GM10847 (cell line): ENCODE results near the gene TOP2A.

Source experiments
- POLR2A ChIP-seq: IDR thresholded peaks from 2 replicates; pipeline ENCODE4 v1.6.1; 2011; ENCODE audit not compliant: insufficient read length; ENCODE audit errors: extremely low read depth

The TOP2A gene

DNA sequence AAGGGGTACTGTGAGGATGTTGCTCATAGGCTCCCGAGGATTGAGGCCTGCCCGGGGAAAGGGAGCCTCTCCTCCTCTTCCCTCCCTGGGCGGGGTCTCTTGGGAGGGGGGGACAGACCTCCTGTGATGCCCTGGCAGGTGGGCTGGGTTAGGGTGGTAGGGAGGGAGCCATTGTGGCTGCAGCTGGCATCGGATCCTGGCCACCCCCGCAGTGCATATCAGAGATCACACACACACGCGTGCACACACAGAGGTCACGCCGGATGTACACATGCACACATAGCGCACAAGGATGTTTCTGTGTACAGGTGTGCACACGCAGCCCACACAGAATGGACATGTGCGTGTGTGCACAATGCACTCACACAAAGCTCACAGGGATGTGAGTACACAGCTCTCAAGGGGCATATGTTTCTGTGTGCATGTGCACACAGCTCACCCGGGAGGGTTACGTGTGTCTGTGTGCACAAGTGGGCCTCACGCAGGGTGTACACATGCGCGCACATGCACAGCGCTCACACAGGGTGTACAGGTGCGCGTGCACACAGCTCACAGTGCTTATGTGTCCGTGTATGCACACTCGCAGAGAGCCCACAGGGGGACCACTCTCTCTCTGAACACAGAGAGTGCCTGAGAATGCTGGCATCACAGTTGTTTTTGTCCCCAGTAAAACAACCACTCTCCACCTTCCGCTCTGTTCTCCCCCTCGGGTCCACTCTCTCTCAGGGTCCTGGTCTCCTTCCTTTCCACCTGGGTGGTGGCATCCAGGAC, 55.6 kb downstream of the TOP2A start:
- no peak for TF ChIP-seq POLR2A

DNA sequence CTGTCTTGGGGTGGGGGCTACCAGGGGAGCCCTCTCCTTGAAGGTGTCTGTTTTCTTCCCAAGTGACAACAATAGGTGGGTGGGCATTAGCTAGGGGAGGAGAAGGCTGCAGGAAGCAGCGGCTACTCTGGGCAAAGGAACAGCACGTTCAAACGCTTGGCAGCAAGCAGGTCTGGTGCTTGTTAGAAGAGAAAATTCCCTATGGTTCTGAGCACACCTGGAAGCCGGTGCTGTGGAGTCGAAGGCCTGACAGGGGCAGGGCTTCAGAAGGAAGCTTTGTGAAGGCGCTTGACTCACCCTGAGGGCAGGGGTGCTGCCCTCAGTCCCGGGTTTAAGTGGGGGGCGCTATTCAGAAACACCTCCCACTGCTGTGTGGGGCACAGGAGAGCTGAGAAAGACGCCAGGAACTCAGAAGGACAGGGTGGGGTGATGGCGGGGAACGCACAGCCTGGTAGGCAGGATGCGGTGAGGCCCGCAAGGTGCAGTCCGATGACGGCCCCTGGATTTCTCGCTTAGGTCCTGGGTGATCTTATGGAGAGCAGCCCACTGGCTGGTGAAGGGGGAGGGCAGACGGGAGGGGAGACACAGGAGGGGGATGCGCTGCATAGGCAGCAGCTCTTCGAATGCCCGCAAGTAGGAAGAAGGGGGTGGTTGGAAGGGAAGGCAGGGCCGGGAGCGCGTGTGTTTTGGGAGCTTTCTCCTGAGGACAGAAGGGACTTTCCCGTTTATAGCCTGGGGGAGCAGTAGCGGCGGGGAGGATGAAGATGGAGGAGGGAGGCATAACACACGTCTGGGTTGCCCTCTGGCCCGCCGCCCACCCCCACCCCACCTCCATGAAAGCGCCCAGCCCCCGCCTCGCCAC, 56.4 kb downstream of the TOP2A start:
- TF ChIP-seq POLR2A, result no peak

DNA sequence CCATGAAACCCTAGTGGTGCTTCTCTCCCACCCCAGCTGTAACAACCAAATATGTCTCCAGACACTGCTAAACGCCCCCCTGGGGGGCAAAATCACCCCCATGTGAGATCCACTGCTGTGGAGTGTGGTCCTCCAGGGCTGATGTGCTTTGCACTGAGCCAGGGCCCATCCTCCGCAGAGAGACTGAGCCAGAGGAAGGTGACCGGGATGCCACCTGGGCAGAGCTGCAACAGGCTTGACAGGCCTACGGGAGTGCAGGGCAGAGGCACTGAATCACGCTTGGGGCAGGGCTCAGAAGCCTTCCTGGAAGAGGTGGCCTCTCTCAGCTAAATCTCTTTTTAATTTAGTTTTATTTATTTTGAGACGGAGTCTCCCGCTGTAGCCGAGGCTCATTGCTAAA, 57.6 kb downstream of the TOP2A start:
- TF ChIP-seq POLR2A, result no peak

DNA sequence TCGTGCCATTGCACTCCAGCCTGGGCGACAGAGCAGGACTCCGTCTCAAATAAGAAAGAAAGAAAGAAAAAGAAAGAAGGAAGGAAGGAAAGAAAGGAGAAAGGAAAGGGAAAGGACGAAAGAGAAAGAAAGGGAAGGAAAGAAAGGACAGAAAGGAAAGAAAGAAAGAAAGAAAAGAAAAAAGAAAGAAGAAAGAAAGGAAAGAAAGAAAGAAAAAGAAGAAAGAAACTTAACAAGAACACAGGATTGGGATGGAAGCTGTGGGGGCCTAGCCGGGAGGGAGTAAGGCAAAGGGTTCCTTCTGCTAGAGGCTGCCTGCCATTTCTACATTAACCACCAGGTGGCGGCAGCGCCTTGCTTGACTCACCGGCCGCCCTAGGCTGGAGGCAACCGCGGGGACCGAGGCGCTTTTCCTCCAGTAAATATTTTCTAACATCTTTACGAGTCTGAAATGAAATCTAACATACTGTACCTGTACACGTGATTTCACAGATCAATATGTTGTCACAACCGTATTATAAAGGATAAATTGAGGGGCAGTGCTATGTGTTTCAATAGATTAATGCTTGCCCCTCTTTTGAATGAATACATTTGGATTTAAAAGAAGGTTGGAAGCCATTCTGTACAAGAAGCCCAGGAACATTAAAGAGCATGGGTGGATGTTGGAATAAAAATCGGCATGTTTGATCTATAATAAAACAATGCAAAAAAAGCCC, 59.2 kb downstream of the TOP2A start:
- TF ChIP-seq POLR2A, result no peak

DNA sequence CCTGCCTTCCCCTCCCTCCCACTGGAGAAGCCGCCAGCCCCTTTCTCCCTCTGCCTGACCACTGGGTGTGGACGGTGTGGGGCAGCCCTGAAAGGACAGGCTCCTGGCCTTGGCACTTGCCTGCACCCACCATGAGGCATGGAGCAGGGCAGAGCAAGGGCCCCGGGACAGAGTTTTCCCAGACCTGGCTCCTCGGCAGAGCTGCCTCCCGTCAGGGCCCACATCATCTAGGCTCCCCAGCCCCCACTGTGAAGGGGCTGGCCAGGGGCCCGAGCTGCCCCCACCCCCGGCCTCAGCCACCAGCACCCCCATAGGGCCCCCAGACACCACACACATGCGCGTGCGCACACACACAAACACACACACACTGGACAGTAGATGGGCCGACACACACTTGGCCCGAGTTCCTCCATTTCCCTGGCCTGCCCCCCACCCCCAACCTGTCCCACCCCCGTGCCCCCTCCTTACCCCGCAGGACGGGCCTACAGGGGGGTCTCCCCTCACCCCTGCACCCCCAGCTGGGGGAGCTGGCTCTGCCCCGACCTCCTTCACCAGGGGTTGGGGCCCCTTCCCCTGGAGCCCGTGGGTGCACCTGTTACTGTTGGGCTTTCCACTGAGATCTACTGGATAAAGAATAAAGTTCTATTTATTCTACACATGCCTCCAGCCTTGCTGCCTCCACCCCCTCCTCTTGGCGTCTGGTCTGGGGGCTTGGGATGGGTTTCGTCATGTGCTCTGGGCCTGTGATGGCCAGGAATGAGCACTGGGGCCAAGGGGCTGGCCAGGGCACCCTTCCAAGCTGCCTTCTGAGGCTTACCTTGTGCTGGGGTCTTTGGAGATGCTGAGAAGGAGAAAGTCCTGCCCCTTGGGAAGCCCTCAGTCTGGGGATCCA, 60.5 kb downstream of the TOP2A start:
- no peak for TF ChIP-seq POLR2A

DNA sequence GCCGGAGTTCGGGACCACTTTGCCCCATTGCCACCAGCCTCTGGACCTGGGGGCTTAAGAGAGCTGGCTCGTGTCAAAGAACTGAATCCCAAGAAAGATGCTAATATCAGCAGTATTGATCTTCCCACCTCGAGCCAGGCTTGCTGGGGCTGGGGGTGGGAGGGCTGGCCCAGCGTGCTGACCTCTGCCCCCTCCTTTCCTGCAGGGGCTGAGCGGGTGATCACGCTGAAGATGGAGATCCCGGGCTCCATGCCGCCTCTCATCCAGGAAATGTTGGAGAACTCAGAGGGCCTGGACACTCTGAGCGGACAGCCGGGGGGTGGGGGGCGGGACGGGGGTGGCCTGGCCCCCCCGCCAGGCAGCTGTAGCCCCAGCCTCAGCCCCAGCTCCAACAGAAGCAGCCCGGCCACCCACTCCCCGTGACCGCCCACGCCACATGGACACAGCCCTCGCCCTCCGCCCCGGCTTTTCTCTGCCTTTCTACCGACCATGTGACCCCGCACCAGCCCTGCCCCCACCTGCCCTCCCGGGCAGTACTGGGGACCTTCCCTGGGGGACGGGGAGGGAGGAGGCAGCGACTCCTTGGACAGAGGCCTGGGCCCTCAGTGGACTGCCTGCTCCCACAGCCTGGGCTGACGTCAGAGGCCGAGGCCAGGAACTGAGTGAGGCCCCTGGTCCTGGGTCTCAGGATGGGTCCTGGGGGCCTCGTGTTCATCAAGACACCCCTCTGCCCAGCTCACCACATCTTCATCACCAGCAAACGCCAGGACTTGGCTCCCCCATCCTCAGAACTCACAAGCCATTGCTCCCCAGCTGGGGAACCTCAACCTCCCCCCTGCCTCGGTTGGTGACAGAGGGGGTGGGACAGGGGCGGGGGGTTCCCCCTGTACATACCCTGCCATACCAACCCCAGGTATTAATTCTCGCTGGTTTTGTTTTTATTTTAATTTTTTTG, 61.6 kb downstream of the TOP2A start:
- TF ChIP-seq POLR2A, result no peak

DNA sequence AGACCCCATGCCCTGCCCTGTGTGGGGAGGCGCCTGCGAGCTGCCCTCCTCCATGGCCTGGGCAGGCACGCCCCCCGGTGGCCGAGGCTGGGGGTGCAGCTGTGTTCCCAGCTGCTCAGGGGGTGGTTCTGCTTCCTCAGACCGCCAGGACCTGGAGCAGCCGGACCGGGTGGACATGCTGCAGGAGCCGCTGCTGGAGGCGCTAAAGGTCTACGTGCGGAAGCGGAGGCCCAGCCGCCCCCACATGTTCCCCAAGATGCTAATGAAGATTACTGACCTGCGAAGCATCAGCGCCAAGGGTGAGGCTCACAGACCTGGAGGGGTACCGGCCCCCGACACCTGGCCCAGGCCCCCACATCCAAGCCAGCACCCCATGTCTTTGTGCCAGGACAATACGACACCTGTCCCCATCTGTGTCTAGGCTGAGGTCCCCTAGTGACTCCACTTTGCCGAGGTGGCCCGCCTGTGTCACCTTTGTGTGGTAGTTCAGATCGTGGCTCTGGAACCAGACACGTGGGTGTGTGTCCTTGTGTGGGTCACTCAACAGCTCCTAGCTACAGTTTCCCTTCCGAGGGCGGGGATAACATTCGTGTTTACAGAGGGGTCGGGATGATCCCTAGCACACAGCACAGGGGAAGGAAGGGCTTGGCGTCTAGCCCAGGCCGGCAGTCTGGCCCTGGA, 62.4 kb downstream of the TOP2A start:
- TF ChIP-seq POLR2A, result no peak

DNA sequence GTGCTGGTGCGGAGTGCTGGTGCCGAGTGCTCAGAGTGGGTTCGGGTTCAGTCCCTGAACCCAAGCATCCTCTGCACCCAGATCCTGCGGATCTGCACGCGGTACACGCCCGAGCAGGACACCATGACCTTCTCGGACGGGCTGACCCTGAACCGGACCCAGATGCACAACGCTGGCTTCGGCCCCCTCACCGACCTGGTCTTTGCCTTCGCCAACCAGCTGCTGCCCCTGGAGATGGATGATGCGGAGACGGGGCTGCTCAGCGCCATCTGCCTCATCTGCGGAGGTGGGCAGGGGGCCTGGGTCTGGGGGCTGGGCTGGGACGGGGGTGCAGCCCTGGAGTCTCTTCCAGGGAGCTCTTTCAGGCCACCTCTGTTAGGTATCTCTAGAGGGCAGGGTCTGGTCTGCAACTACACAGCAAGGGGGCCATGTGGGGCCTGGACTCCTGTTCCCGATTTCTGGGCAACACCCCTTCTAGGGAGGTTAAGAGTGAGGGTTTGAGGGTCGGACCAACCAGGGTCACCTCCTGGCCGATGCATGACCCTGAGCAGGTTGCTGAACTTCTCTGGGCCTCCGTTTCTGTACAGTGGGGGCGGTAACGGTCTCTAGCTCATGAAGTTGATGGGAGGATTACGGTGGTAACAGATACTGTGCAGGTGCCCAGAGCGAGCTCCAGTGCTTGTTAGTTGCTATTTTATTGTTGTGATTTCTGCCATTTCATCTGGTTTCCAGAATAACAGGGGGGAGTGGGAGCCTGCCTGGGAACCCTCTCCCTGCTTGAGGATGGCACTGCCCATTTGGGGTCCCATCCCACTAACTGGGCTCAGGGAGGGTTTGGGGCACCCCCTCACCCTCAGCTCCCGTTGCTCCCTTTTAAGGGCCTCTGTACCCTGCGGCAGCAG, 63.2 kb downstream of the TOP2A start:
- TF ChIP-seq POLR2A, result no peak

DNA sequence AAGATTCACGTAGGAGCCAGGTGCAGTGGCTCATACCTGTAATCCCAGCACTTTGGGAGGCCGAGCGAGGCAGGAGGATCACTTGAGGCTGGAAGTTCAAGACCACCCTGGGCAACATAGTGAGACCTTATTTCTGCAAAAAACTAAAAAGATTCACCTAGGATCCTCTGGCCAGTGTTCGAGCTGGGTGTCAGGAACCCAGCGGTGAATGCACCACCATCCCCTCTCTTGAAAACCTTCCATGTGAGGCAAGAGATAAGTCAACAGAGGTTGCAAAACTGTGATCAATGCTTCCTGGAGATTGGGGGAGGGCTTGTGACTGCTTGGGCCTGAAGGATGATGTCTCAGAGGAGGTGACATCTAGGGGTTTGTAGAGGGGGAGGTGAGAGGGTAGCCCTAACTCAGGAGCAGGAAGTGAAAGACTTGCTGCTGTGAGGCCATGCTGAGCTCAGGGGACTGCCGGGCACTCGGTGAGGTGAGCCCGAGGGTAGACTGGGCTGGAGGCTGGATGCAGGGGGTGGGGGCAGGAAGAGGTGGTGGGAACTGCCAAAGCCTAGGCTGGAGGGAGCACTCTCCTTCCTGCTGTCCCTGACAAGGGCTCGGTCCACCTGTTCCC, 64.8 kb downstream of the TOP2A start:
- no peak for TF ChIP-seq POLR2A

DNA sequence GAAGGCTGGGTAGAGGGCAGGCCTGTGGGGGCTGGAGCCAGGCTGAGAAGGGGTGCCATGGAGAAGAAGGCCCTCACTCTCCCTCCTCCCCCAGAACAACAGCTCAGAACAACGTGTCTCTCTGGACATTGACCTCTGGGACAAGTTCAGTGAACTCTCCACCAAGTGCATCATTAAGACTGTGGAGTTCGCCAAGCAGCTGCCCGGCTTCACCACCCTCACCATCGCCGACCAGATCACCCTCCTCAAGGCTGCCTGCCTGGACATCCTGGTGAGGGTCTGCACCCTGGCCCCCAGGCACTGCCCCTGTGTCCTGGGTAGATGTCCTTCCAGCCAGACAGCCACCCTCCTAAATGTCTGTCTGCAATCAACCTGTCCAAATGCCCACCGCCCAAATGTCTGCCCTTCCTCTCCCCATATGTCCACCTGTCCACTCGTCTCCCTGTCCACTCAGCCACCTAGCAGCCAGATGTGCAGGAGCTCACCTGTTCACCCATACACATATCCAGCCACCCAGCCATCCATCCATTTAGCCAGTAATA, 65.4 kb downstream of the TOP2A start:
- no peak for TF ChIP-seq POLR2A
